ENCODE results near the gene CUL7. TPM values are rescaled to one million over a fixed set of nuclear protein-coding genes. Genes with fewer than 3 reads are reported as not detected.
"Not testable (repeated sequence)": the region's sequence is repeated elsewhere in the genome, so short reads cannot be mapped to it uniquely, and the experiment has no call there.

The CUL7 gene
- total RNA-seq, 1 experiment from 2014 or later = 22.8 TPM

- no peak for TF ChIP-seq CTCF (conservative IDR thresholded peaks at IDR 0.05)
- TF ChIP-seq EZH2 (IDR thresholded peaks at IDR 0.05; ENCODE audit: low read depth) = no peak
- H3K4me2 ChIP-seq = no peak overlapping the region
- CTCF ChIA-PET = interaction anchor here (0.6 kb wide), 1 partner anchor 11 kb away, joined by 3 read pairs; no protein-coding TSS in a partner anchor
- BruUV-seq (replicated peaks) = no TSS peak
- no peak overlapping the region for H3K27ac ChIP-seq
- POLR2A ChIA-PET (ENCODE audit: unreplicated experiment) = interaction anchor here (0.6 kb wide), 1 partner anchor 22 kb away, joined by 4 read pairs; no protein-coding TSS in a partner anchor
- no peaks in the 10 kb centered on the region; the same call in 1 of the 2 replicates for H4K20me1 ChIP-seq (ENCODE audit: insufficient read depth)
- no peaks in the 10 kb centered on the region for H3K4me1 ChIP-seq (replicated peaks; ENCODE audit: insufficient read depth)
- H3K4me3 ChIP-seq = no peak overlapping the region
- no peak overlapping the region for H2AFZ ChIP-seq
- no peaks in the 10 kb centered on the region for H3K36me3 ChIP-seq (ENCODE audit: low read depth)
- H3K9me2 ChIP-seq (ENCODE audit: insufficient read depth) = no peaks in the 10 kb centered on the region
- H3F3A ChIP-seq (ENCODE audit: insufficient read depth, low read depth) = no peaks in the 10 kb centered on the region; the same call in none of the 2 replicates
- no peak for DNase-seq
- intact Hi-C loops (cut with micrococcal nuclease; ENCODE audit: unreplicated experiment) = no loop called here
- H3K79me2 ChIP-seq (ENCODE audit: low read depth) = no peaks in the 10 kb centered on the region
- H3K9me3 ChIP-seq (ENCODE audit: insufficient read depth, low read depth) = no peaks in the 10 kb centered on the region
- H3K27me3 ChIP-seq (ENCODE audit: insufficient read depth, low read depth) = no peaks in the 10 kb centered on the region
Measured at GRCh38 chr6:43006251-43006650, 47.4 kb downstream of the CUL7 start.

GRCh38 chr6:43005844-43006243 lies 47.8 kb downstream of the CUL7 start:
- H3K27me3 ChIP-seq (ENCODE audit: insufficient read depth, low read depth) = no peaks in the 10 kb centered on the region
- BruUV-seq (replicated peaks) = no TSS peak
- H3K9me3 ChIP-seq (ENCODE audit: insufficient read depth, low read depth) = no peaks in the 10 kb centered on the region
- no peak overlapping the region for H2AFZ ChIP-seq
- H3F3A ChIP-seq (ENCODE audit: insufficient read depth, low read depth) = no peaks in the 10 kb centered on the region; the same call in 1 of the 2 replicates
- no peaks in the 10 kb centered on the region for H3K4me1 ChIP-seq (replicated peaks; ENCODE audit: insufficient read depth)
- no peak overlapping the region for H3K4me2 ChIP-seq
- ChIA-PET CTCF (no interaction called here), POLR2A (ENCODE audit: unreplicated experiment) (interaction anchor here (0.6 kb wide), 1 partner anchor 22 kb away, joined by 4 read pairs; no protein-coding TSS in a partner anchor)
- no peaks in the 10 kb centered on the region; the same call in 1 of the 2 replicates for H4K20me1 ChIP-seq (ENCODE audit: insufficient read depth)
- no peaks in the 10 kb centered on the region for H3K9me2 ChIP-seq (ENCODE audit: insufficient read depth)
- TF ChIP-seq EZH2 (IDR thresholded peaks at IDR 0.05; ENCODE audit: low read depth) (no peak), CTCF (conservative IDR thresholded peaks at IDR 0.05) (no peak)
- H3K27ac ChIP-seq = no peak overlapping the region
- intact Hi-C loops (cut with micrococcal nuclease; ENCODE audit: unreplicated experiment) = no loop called here
- no peak for DNase-seq
- no peak overlapping the region for H3K4me3 ChIP-seq
- no peaks in the 10 kb centered on the region for H3K79me2 ChIP-seq (ENCODE audit: low read depth)
- no peaks in the 10 kb centered on the region for H3K36me3 ChIP-seq (ENCODE audit: low read depth)

GRCh38 chr6:43001843-43002242 lies 51.8 kb downstream of the CUL7 start:
- no peaks in the 10 kb centered on the region for H3K9me3 ChIP-seq (ENCODE audit: insufficient read depth, low read depth)
- no TSS peak for BruUV-seq (replicated peaks)
- no peaks in the 10 kb centered on the region for H3K27me3 ChIP-seq (ENCODE audit: insufficient read depth, low read depth)
- H4K20me1 ChIP-seq (ENCODE audit: insufficient read depth) = no peaks in the 10 kb centered on the region
- H3K79me2 ChIP-seq (ENCODE audit: low read depth) = no peaks in the 10 kb centered on the region
- H2AFZ ChIP-seq = no peak overlapping the region
- TF ChIP-seq CTCF (conservative IDR thresholded peaks at IDR 0.05) = no peak
- TF ChIP-seq EZH2 (IDR thresholded peaks at IDR 0.05; ENCODE audit: low read depth) = no peak
- no peaks in the 10 kb centered on the region for H3K36me3 ChIP-seq (ENCODE audit: low read depth)
- no peaks in the 10 kb centered on the region; the same call in 1 of the 2 replicates for H3F3A ChIP-seq (ENCODE audit: insufficient read depth, low read depth)
- CTCF ChIA-PET = no interaction called here
- H3K4me3 ChIP-seq = no peak overlapping the region
- DNase-seq = no peak
- intact Hi-C loops (cut with micrococcal nuclease; ENCODE audit: unreplicated experiment) = no loop called here
- no peak overlapping the region for H3K4me2 ChIP-seq
- H3K27ac ChIP-seq = no peak overlapping the region
- no peaks in the 10 kb centered on the region for H3K4me1 ChIP-seq (replicated peaks; ENCODE audit: insufficient read depth)
- no peaks in the 10 kb centered on the region for H3K9me2 ChIP-seq (ENCODE audit: insufficient read depth)
- POLR2A ChIA-PET (ENCODE audit: unreplicated experiment) = no interaction called here

GRCh38 chr6:42998205-42998604 lies 55.4 kb downstream of the CUL7 start:
- BruUV-seq (replicated peaks); intact Hi-C loops (cut with micrococcal nuclease; ENCODE audit: unreplicated experiment); POLR2A ChIA-PET (ENCODE audit: unreplicated experiment); H3K4me3 ChIP-seq; H3K4me1 ChIP-seq (replicated peaks; ENCODE audit: insufficient read depth); H3K27me3 ChIP-seq (ENCODE audit: insufficient read depth, low read depth); H4K20me1 ChIP-seq (ENCODE audit: insufficient read depth); DNase-seq; H2AFZ ChIP-seq; H3F3A ChIP-seq (ENCODE audit: insufficient read depth, low read depth); H3K27ac ChIP-seq; H3K4me2 ChIP-seq; H3K9me2 ChIP-seq (ENCODE audit: insufficient read depth); H3K9me3 ChIP-seq (ENCODE audit: insufficient read depth, low read depth); H3K36me3 ChIP-seq (ENCODE audit: low read depth); H3K79me2 ChIP-seq (ENCODE audit: low read depth): not testable (repeated sequence)
- CTCF ChIA-PET = interaction anchor here (0.6 kb wide), 2 partner anchors 236 to 840 kb away, joined by 3 read pairs; no protein-coding TSS in a partner anchor

All from PC-9 (cell line).